ENCODE data around the gene NFKB1. TPM values are rescaled to one million over a fixed set of nuclear protein-coding genes. Genes with fewer than 3 reads are reported as not detected.

The NFKB1 gene
- total and polyA plus RNA-seq, 12 donors: 8.2 to 49.1 (median 33.9) TPM

GRCh38 chr4:102606846-102607450 is 105.8 kb downstream of the NFKB1 start:
- TF ChIP-seq POLR2A (IDR thresholded peaks at IDR 0.05) (no peak), CTCF (IDR thresholded peaks at IDR 0.05) (no peak)
- 86 to 93% (median 89%) methylated on average over 4 to 7 of the region's 7 CpGs for WGBS, 4 donors
- intact Hi-C loops (cut with DNase I): loop anchor here in 1 of 2 donors (10.0 kb wide), 1 partner anchor 162 kb away; no protein-coding TSS in a partner anchor
- Histone ChIP-seq H3K9me3 (replicated peaks in 1 of 3) (peaks cover 0 to 2% (median 0%) of the 10 kb centered on the region in 3 donors), H3K4me3 (no peak overlapping the region), H3K36me3 (replicated peaks in 1 of 2) (peaks cover 0 to 87% of the 10 kb centered on the region in 2 donors), H3K4me1 (replicated peaks in 1 of 2) (no peaks in the 10 kb centered on the region), H3K27me3 (no peaks in the 10 kb centered on the region), H3K27ac (no peak overlapping the region)
- DNase-seq: no peak

GRCh38 chr4:102608190-102608589 is 107.0 kb downstream of the NFKB1 start:
- DNase-seq: no peak
- no peak for TF ChIP-seq CTCF (IDR thresholded peaks at IDR 0.05)
- no peak for TF ChIP-seq POLR2A (IDR thresholded peaks at IDR 0.05)
- intact Hi-C loops (cut with DNase I): loop anchor here in 1 of 2 donors (10.0 kb wide), 1 partner anchor 163 kb away; no protein-coding TSS in a partner anchor
- Histone ChIP-seq H3K4me1 (replicated peaks in 1 of 2) (no peaks in the 10 kb centered on the region), H3K36me3 (replicated peaks in 1 of 2) (peaks cover 0 to 90% of the 10 kb centered on the region in 2 donors), H3K27me3 (no peaks in the 10 kb centered on the region), H3K9me3 (replicated peaks in 1 of 3) (peaks cover 0 to 2% (median 0%) of the 10 kb centered on the region in 3 donors), H3K4me3 (no peak overlapping the region), H3K27ac (no peak overlapping the region)
- 67 to 83% (median 73%) methylated on average over 1 of the region's 1 CpG for WGBS, 4 donors

DNA sequence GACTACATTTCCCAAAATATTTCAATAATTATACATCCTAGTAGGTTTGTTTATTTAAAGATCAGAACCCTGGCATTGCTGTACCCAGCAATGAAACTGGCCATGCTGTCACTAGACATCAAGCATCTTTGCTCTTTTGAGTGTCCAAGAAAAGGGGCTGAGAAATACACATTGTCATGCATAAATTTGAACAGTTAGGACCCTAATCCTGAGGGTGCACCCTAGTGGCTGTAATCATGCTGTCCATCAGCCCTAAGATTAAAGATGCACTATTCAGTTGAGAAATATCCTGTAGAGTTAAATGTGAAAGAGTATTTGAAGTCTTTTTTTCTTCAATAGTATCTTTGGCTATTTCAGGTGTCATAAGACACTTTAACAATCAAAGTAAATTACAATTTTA is 108.8 kb downstream of the NFKB1 start:
- intact Hi-C loops (cut with DNase I): loop anchor here in 1 of 2 donors (5.0 to 10.0 kb wide), 2 partner anchors 105 to 163 kb away; partner anchors contain the start of gene NFKB1
- H3K36me3 ChIP-seq (replicated peaks in 1 of 2): peaks cover 0 to 93% of the 10 kb centered on the region in 2 donors

DNA sequence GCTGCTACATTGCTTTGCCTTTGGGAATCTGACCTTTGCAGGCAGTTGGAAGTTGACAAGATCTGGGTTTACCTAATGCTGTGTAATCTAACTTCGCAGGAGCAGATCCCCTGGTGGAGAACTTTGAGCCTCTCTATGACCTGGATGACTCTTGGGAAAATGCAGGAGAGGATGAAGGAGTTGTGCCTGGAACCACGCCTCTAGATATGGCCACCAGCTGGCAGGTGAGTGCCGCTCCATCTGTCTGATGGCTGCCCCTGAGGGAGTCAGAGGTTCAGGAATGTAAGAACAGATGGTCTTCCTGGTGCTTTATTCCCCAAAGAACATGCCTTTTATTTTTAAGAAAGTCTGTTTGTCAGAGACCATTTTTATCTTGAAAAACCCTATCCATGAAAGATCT is 109.3 kb downstream of the NFKB1 start:
- Histone ChIP-seq H3K4me3 (no peak overlapping the region), H3K27ac (no peak overlapping the region), H3K36me3 (replicated peaks in 1 of 2) (peaks cover 0 to 93% of the 10 kb centered on the region in 2 donors), H3K9me3 (replicated peaks in 1 of 3) (no peaks in the 10 kb centered on the region), H3K4me1 (replicated peaks in 1 of 2) (no peaks in the 10 kb centered on the region), H3K27me3 (no peaks in the 10 kb centered on the region)
- TF ChIP-seq POLR2A (IDR thresholded peaks at IDR 0.05) (no peak), CTCF (IDR thresholded peaks at IDR 0.05) (no peak)
- 89 to 96% (median 92%) methylated on average over 3 of the region's 3 CpGs for WGBS, 4 donors
- DNase-seq: no peak
- intact Hi-C loops (cut with DNase I): loop anchor here in 1 of 2 donors (5.0 to 10.0 kb wide), 2 partner anchors 106 to 163 kb away; partner anchors contain the start of gene NFKB1

More for the DNA sequence above, 108.8 kb downstream of the NFKB1 start:
- no peak overlapping the region for H3K4me3 ChIP-seq
- no peaks in the 10 kb centered on the region for H3K4me1 ChIP-seq (replicated peaks in 1 of 2)
- no peak for DNase-seq
- no peaks in the 10 kb centered on the region for H3K27me3 ChIP-seq
- H3K27ac ChIP-seq: no peak overlapping the region
- no peaks in the 10 kb centered on the region for H3K9me3 ChIP-seq (replicated peaks in 1 of 3)
- TF ChIP-seq CTCF (IDR thresholded peaks at IDR 0.05) (peak in 1 of 6 experiments; percentile 27), POLR2A (IDR thresholded peaks at IDR 0.05) (no peak)

Measured in adrenal gland (tissue), 12 donors.